Measurements from ENCODE around the gene ANAPC16. TPM values are rescaled to one million over a fixed set of nuclear protein-coding genes. Genes with fewer than 3 reads are reported as not detected.
"Not testable (repeated sequence)": the region's sequence is repeated elsewhere in the genome, so short reads cannot be mapped to it uniquely, and the experiment has no call there.

The ANAPC16 gene
- total RNA-seq, 1 experiment from 2014 or later = 61.1 TPM

DNA sequence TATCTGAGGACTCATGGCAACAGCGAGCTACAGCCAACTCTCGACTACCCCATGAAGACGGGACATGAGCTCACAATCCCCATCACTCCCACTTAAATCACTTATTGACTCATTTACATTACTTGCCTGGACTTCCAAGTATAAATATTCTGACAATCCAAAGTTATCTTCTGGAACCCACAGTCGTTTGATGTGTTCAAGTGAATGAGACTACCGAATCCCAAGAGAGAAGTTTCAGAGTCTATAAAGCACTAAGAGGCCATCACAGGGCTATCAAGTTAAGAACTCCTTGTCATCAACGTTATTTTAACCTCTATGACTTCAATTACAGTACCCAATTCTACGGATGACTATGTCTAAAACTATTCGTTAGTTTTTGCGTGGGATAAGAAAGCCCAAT lies 11.5 kb upstream of the ANAPC16 start:
- DNase-seq = no peak
- no peak overlapping the region for H3K4me3 ChIP-seq
- no peaks in the 10 kb centered on the region for H3K9me3 ChIP-seq

DNA sequence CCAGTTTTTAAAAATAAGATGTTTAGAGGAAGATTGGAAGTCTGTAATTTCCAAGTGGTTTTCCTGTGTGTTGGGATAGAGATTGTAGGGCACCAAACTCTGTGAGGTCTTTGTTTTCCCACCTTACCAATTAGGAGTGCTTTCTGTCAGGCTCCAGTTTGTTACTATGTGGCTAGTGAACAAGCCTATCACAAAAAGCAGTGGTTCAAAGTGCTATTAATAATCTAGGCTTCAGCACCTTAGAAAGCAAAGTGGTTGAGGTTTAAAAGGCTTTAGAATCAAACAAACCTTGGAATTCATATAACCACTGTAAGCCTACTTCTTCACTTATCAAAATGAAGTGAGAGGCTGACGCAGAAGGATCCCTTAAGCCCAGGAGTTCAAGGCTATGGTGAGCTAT lies 11.1 kb upstream of the ANAPC16 start:
- no peak for DNase-seq
- Histone ChIP-seq H3K9me3 (no peaks in the 10 kb centered on the region), H3K4me3 (no peak overlapping the region), H3K36me3 (peaks cover 12% of the 10 kb centered on the region), H3K27me3 (no peaks in the 10 kb centered on the region)

More for the DNA sequence above, 11.5 kb upstream of the ANAPC16 start:
- Histone ChIP-seq H3K27me3 (no peaks in the 10 kb centered on the region), H3K36me3 (peaks cover 12% of the 10 kb centered on the region)

DNA sequence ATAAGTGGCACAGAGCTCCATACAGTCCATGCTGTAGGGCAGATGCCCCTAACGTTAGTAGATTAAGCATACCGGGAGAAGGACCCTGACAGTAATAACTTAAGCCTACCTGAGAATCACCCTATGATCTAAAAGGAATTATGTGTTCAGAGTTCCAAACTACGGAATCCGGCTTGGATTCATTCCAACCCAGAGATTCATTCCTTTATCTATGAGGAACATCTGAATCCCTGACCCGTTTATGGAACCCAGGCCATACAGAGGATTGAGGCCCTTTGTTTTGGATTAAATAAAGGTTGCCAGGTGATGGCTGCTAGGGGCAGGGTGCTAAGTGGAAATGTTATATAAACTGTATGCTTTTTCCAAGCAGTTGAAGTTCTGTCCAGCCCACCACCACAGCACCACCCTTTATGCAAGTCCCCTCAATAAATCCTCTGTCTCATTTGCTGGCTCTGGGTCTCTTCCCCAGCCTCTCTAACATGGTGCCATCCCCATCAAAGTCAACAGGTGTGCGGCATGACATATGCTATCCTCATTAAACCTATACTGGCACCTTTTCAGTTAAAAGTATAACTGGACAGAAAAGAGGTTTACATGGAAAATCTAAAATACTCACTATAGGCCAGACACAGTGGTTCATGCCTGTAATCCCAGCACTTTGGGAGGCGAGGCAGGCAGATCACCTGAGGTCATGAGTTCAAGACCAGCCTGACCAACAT lies 9.1 kb upstream of the ANAPC16 start:
- Histone ChIP-seq H3K36me3 (peaks cover 14% of the 10 kb centered on the region), H3K9me3 (no peaks in the 10 kb centered on the region), H3K4me3 (no peak overlapping the region), H3K27me3 (no peaks in the 10 kb centered on the region)
- DNase-seq = no peak

- H3K27me3 ChIP-seq, DNase-seq: not testable (repeated sequence)
Measured at GRCh38 chr10:72208526-72208925, 7.3 kb upstream of the ANAPC16 start.

GRCh38 chr10:72211381-72211780 lies 4.4 kb upstream of the ANAPC16 start:
- not testable (repeated sequence) for H3K36me3 ChIP-seq, H3K9me3 ChIP-seq, H3K27me3 ChIP-seq, H3K4me3 ChIP-seq
- DNase-seq = peak; percentile 4

More at GRCh38 chr10:72208526-72208925, 7.3 kb upstream of the ANAPC16 start:
- H3K4me3 ChIP-seq, H3K9me3 ChIP-seq: not testable (repeated sequence)
- H3K36me3 ChIP-seq = peaks cover 12% of the 10 kb centered on the region

DNA sequence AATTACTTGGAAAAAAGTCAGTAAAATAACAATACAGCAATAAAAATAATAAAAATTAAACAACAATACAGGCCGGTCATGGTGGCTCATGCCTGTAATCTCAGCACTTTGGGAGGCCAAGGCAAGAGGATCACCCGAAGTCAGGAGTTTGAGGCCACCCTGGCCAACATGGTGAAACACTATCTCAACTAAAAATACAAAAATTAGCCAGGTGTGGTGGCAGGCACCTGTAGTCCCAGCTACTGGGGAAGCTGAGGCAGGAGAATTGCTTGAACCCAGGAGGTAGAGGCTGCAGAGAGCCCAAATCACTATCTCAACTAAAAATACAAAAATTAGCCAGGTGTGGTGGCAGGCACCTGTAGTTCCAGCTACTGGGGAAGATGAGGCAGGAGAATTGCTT lies 4.0 kb upstream of the ANAPC16 start:
- H3K36me3 ChIP-seq, H3K27me3 ChIP-seq, H3K9me3 ChIP-seq, DNase-seq, H3K4me3 ChIP-seq: not testable (repeated sequence)

GRCh38 chr10:72218325-72218724 lies 2.5 kb downstream of the ANAPC16 start:
- Histone ChIP-seq H3K4me3 (no peak overlapping the region), H3K36me3 (peaks cover 6% of the 10 kb centered on the region), H3K27me3 (no peaks in the 10 kb centered on the region), H3K9me3 (no peaks in the 10 kb centered on the region)
- no peak for DNase-seq

- no peaks in the 10 kb centered on the region for H3K27me3 ChIP-seq
- no peak overlapping the region for H3K4me3 ChIP-seq
- no peaks in the 10 kb centered on the region for H3K9me3 ChIP-seq
- DNase-seq = no peak
- peaks cover 10% of the 10 kb centered on the region for H3K36me3 ChIP-seq
Measured at GRCh38 chr10:72218726-72219125, 2.9 kb downstream of the ANAPC16 start.

DNA sequence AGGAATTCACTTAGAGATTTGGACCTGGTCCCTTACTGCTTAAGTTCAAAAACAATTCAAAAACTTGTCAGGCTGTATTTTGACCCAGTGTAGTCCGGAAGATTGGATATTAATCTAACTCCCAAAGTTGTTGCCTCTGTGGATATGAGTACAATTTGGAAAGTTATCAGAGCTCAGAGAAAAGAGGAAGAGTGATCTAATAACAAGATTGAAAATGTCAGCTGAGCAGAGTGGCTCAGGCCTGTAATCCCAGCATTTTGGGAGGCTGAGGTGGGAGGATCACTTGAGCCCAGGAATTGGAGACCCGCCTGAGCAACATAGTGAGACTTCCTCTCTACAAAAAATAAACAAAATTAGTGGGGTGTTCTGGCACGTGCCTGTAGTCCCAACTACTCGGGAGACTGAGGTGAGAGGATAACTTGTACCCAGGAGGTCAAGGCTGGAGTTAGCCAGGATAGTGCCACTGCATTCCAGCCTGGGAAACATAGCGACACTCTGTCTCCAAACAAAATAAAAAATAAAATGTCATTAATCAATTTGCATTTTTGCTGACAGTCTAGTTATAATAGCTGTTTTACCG lies 3.5 kb downstream of the ANAPC16 start:
- DNase-seq = no peak
- Histone ChIP-seq H3K36me3 (peaks cover 15% of the 10 kb centered on the region), H3K27me3 (no peaks in the 10 kb centered on the region), H3K4me3 (no peak overlapping the region), H3K9me3 (no peaks in the 10 kb centered on the region)

DNA sequence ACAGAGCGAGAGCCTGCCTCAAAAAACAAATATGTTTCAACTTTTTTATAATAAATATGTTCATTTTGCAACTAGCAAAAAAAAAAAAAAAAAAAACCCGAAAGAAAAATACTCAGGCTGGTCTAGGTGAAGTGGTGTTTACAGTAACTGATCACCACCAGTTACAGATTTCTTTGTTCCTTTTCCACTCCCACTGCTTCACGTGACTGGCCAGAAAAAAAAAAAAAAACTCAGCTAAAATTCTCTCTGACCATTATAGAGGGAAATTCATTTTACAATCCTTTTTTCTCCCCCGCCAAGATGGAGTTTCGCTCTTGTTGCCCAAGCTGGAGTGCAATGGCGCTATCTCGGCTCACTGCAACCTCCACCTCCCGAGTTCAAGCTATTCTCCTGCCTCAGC lies 4.8 kb downstream of the ANAPC16 start:
- H3K9me3 ChIP-seq = no peaks in the 10 kb centered on the region
- H3K4me3 ChIP-seq = no peak overlapping the region
- DNase-seq = no peak
- no peaks in the 10 kb centered on the region for H3K27me3 ChIP-seq
- H3K36me3 ChIP-seq = peaks cover 19% of the 10 kb centered on the region

DNA sequence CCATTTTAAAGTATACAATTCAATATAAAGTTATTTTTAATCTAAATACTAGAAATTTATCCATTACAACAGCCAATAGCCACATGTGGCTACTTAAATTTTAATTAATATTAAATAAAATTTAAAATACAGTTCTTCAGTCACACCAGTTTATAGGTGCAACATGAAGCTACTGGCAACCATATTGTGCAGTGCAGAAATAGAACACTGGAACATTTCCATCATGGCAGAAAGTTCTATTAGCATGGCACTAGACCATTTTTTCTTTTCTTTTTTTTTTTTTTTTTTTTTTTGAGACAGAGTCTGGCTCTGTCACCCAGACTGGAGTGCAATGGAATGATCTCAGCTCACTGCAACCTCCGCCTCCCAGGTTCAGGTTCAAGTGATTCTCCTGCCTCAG lies 5.5 kb downstream of the ANAPC16 start:
- no peak for DNase-seq
- peaks cover 19% of the 10 kb centered on the region for H3K36me3 ChIP-seq
- H3K27me3 ChIP-seq = no peaks in the 10 kb centered on the region
- H3K9me3 ChIP-seq = no peaks in the 10 kb centered on the region
- no peak overlapping the region for H3K4me3 ChIP-seq

DNA sequence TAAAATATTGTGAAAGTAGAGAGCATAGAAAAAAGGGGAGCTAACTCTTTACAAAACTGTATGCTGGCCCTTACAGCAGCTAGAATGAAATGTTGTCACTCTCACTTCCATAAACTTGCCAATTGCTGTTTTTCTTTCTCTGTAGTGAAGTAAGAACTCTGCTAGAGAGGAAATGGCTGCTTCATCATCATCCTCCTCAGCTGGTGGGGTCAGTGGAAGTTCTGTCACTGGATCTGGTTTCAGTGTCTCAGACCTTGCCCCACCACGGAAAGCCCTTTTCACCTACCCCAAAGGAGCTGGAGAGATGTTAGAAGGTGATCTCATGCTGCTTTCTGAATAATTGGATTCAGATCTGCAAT lies 7.9 kb downstream of the ANAPC16 start:
- H3K4me3 ChIP-seq = no peak overlapping the region
- peaks cover 19% of the 10 kb centered on the region for H3K36me3 ChIP-seq
- H3K27me3 ChIP-seq = no peaks in the 10 kb centered on the region
- no peaks in the 10 kb centered on the region for H3K9me3 ChIP-seq
- DNase-seq = no peak

DNA sequence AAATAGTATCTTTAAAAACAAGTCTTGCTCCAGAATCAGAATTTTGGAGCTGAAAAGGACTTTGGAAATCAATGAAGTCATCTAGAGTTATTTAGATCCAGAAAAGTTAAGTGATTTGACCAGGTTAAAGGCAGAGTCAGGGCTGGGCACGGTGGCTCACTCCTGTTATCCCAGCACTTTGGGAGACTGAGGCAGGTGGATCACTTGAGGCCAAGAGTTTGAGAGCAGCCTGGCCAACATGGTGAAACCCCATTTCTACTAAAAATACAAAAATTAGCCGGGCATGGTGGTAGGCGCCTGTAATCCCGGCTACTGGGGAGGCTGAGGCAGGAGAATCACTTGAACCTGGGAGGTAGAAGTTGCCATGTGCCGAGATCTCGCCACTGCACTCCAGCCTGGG lies 8.4 kb downstream of the ANAPC16 start:
- H3K27me3 ChIP-seq, H3K4me3 ChIP-seq, H3K9me3 ChIP-seq, DNase-seq: not testable (repeated sequence)
- peaks cover 19% of the 10 kb centered on the region for H3K36me3 ChIP-seq

GRCh38 chr10:72226418-72227027 lies 10.7 kb downstream of the ANAPC16 start:
- H3K36me3 ChIP-seq = peaks cover 28% of the 10 kb centered on the region
- H3K9me3 ChIP-seq = no peaks in the 10 kb centered on the region
- DNase-seq = no peak
- no peaks in the 10 kb centered on the region for H3K27me3 ChIP-seq
- no peak overlapping the region for H3K4me3 ChIP-seq

- Histone ChIP-seq H3K36me3 (peaks cover 33% of the 10 kb centered on the region), H3K4me3 (no peak overlapping the region), H3K27me3 (no peaks in the 10 kb centered on the region), H3K9me3 (no peaks in the 10 kb centered on the region)
- no peak for DNase-seq
Measured at GRCh38 chr10:72227826-72228225, 12.0 kb downstream of the ANAPC16 start.

DNA sequence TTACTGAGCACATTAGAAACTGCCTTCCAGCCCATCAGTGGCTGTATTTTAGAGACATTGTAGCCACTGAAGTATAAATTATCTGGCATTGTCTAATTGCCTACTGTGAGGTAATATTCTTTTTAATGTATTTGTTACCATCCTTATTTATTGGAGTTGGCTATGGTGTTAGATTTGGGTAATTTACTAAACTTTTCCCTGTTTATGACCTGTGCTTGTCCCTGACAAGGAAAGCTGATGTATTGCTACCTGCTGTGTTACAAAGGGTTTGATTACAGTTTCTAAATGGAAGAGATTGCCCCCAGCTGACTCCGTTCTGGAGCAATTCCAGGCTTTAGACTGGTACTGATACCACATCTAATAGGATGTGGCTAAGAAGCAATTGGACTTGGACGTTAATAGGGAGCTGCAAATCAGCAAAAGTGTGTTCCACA lies 12.5 kb downstream of the ANAPC16 start:
- H3K27me3 ChIP-seq = no peaks in the 10 kb centered on the region
- no peak overlapping the region for H3K4me3 ChIP-seq
- no peaks in the 10 kb centered on the region for H3K9me3 ChIP-seq
- no peak for DNase-seq
- H3K36me3 ChIP-seq = peaks cover 34% of the 10 kb centered on the region

DNA sequence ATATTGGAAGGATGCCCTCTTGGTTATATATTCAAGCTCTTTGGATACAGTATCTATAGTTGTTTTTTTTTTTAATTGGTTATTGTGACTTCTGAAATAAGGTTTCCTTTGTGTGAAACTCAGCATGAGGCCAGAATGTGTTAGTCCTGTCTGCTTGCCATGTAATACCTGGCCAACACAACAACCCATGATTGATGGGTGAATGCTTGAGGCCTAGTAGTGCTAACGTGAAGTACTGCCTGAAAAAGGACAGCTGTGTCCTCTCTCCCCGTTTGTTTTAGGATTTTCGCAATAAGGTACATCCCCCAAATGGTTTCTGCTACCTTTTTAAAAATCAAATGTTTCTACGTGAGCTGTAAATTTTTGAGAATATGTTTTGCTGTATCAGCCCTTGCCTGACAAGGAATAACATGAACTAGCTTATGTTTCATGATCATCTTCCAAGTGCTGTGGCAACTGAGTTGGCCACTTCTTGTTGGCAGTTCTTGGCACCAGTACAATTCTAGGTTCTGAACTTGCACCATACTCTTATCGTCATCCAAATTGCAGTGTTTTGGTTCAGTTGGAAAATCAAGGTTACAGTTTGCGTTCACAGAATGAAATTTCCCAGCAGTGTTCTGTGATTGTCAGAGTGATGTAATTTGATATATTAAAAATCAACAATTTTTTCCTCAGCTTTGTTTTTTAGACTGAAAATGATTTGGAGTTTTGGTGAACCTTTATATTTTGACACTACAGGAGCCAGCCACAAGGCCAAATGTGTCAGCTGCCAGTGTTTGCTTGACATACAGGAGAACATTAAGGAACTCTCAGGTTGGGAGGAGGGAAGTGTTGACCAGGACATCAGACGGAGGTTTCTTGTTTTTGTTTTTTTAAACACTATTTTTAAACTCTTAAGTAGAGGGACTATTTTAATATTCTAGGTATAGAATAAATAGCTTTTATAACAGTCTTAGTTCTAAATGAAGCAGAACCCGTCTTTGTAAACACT lies 13.7 kb downstream of the ANAPC16 start:
- peaks cover 30% of the 10 kb centered on the region for H3K36me3 ChIP-seq
- DNase-seq = no peak
- no peaks in the 10 kb centered on the region for H3K9me3 ChIP-seq

More for the DNA sequence above, 13.7 kb downstream of the ANAPC16 start:
- no peaks in the 10 kb centered on the region for H3K27me3 ChIP-seq
- no peak overlapping the region for H3K4me3 ChIP-seq

Measured in MG63 (cell line).